ENCODE results near the gene ZSWIM6. TPM values are rescaled to one million over a fixed set of nuclear protein-coding genes. Genes with fewer than 3 reads are reported as not detected.

ZSWIM6 gene
- total and polyA plus RNA-seq, 2 experiments from 2014 or later, result 3.9 to 6.0 TPM

DNA sequence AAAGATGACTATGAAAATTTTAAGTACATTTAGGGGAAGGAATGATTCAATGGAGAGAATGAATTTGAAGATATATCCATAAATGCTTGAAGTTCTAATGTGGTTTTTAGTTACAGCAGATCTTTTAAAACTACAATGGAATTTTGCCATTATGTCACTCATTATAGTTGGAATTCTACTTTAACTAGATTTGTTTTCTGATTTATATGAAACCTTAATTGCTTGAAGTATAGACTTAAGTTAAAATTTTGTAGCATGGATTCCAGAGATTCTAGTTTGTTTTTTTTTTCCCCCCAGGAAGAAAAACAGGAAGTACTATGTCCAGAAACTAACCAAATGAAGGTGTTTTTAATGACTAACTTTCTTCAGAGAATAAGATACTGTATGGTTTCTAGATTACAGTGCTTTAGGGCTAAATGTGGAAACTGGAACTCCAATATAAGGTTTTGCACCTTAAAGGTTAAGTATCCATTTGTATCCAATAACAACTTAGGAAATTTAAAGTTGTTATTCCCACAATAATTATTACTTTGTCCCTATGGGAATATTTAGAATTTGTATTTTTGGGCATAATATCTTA, 70.3 kb downstream of the ZSWIM6 start:
- peaks cover 6% of the 10 kb centered on the region; the same call in 1 of the 2 replicates for H3K4me1 ChIP-seq (ENCODE audit: insufficient read depth)
- no peak overlapping the region for H3K27ac ChIP-seq (ENCODE audit: low read depth)
- no peaks in the 10 kb centered on the region for H3K9me2 ChIP-seq (ENCODE audit: insufficient read depth)
- peaks cover 35% of the 10 kb centered on the region for H3K4me1 Mint-ChIP-seq
- DNase-seq (ENCODE audit: low spot score) (no peak), ATAC-seq (no peak)
- H3K79me2 ChIP-seq (replicated peaks; ENCODE audit: insufficient read depth), result peaks cover 12% of the 10 kb centered on the region
- no peak overlapping the region for H3K4me3 Mint-ChIP-seq
- H3K9me3 Mint-ChIP-seq, result peaks cover 6% of the 10 kb centered on the region; the same call in 2 of the 3 replicates
- no peaks in the 10 kb centered on the region for H3F3A ChIP-seq (replicated peaks; ENCODE audit: low read depth)
- H3K27me3 ChIP-seq (ENCODE audit: insufficient read depth), result no peaks in the 10 kb centered on the region
- TF ChIP-seq POLR2AphosphoS5 (IDR thresholded peaks at IDR 0.05; ENCODE audit: low read depth), result no peak
- TF ChIP-seq, protein P1, sequence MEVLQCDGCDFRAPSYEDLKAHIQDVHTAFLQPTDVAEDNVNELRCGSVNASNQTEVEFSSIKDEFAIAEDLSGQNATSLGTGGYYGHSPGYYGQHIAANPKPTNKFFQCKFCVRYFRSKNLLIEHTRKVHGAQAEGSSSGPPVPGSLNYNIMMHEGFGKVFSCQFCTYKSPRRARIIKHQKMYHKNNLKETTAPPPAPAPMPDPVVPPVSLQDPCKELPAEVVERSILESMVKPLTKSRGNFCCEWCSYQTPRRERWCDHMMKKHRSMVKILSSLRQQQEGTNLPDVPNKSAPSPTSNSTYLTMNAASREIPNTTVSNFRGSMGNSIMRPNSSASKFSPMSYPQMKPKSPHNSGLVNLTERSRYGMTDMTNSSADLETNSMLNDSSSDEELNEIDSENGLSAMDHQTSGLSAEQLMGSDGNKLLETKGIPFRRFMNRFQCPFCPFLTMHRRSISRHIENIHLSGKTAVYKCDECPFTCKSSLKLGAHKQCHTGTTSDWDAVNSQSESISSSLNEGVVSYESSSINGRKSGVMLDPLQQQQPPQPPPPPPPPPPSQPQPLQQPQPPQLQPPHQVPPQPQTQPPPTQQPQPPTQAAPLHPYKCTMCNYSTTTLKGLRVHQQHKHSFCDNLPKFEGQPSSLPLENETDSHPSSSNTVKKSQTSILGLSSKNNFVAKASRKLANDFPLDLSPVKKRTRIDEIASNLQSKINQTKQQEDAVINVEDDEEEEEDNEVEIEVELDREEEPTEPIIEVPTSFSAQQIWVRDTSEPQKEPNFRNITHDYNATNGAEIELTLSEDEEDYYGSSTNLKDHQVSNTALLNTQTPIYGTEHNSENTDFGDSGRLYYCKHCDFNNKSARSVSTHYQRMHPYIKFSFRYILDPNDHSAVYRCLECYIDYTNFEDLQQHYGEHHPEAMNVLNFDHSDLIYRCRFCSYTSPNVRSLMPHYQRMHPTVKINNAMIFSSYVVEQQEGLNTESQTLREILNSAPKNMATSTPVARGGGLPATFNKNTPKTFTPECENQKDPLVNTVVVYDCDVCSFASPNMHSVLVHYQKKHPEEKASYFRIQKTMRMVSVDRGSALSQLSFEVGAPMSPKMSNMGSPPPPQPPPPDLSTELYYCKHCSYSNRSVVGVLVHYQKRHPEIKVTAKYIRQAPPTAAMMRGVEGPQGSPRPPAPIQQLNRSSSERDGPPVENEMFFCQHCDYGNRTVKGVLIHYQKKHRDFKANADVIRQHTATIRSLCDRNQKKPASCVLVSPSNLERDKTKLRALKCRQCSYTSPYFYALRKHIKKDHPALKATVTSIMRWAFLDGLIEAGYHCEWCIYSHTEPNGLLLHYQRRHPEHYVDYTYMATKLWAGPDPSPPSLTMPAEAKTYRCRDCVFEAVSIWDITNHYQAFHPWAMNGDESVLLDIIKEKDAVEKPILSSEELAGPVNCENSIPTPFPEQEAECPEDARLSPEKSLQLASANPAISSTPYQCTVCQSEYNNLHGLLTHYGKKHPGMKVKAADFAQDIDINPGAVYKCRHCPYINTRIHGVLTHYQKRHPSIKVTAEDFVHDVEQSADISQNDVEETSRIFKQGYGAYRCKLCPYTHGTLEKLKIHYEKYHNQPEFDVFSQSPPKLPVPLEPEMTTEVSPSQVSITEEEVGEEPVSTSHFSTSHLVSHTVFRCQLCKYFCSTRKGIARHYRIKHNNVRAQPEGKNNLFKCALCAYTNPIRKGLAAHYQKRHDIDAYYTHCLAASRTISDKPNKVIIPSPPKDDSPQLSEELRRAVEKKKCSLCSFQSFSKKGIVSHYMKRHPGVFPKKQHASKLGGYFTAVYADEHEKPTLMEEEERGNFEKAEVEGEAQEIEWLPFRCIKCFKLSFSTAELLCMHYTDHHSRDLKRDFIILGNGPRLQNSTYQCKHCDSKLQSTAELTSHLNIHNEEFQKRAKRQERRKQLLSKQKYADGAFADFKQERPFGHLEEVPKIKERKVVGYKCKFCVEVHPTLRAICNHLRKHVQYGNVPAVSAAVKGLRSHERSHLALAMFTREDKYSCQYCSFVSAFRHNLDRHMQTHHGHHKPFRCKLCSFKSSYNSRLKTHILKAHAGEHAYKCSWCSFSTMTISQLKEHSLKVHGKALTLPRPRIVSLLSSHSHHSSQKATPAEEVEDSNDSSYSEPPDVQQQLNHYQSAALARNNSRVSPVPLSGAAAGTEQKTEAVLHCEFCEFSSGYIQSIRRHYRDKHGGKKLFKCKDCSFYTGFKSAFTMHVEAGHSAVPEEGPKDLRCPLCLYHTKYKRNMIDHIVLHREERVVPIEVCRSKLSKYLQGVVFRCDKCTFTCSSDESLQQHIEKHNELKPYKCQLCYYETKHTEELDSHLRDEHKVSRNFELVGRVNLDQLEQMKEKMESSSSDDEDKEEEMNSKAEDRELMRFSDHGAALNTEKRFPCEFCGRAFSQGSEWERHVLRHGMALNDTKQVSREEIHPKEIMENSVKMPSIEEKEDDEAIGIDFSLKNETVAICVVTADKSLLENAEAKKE (CRISPR knock-in tag; IDR thresholded peaks at IDR 0.05), result no peak
- TF ChIP-seq, protein P2, sequence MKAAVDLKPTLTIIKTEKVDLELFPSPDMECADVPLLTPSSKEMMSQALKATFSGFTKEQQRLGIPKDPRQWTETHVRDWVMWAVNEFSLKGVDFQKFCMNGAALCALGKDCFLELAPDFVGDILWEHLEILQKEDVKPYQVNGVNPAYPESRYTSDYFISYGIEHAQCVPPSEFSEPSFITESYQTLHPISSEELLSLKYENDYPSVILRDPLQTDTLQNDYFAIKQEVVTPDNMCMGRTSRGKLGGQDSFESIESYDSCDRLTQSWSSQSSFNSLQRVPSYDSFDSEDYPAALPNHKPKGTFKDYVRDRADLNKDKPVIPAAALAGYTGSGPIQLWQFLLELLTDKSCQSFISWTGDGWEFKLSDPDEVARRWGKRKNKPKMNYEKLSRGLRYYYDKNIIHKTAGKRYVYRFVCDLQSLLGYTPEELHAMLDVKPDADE (IDR thresholded peaks at IDR 0.05), result no peak
- no peak for TF ChIP-seq EZH2phosphoT487 (IDR thresholded peaks at IDR 0.05; ENCODE audit: unreplicated experiment)
- no peak for TF ChIP-seq ZNF114 (CRISPR knock-in tag; IDR thresholded peaks at IDR 0.05)
- TF ChIP-seq EZH2 (IDR thresholded peaks at IDR 0.05; ENCODE audit: low read depth, unreplicated experiment), result no peak
- TF ChIP-seq CREB1 (CRISPR knock-in tag; IDR thresholded peaks at IDR 0.05; ENCODE audit: low read depth), result no peak
- no peak for TF ChIP-seq JUNB (IDR thresholded peaks at IDR 0.05; ENCODE audit: unreplicated experiment)
- TF ChIP-seq ZNF331 (CRISPR knock-in tag; IDR thresholded peaks at IDR 0.05; ENCODE audit: low read depth), result no peak
- TF ChIP-seq NANOG (IDR thresholded peaks at IDR 0.05; ENCODE audit: borderline replicate concordance), result no peak
- H3K27ac Mint-ChIP-seq, result no peak overlapping the region
- no peaks in the 10 kb centered on the region for H3K36me3 ChIP-seq (ENCODE audit: insufficient read depth)
- no peak overlapping the region for H3K4me2 ChIP-seq
- H3K4me3 ChIP-seq, result no peak overlapping the region
- H3K36me3 Mint-ChIP-seq (ENCODE audit: low read depth), result peaks cover 16% of the 10 kb centered on the region
- H4K20me1 ChIP-seq (replicated peaks; ENCODE audit: insufficient read depth), result no peaks in the 10 kb centered on the region
- peaks cover 6% of the 10 kb centered on the region for H3K27me3 Mint-ChIP-seq (ENCODE audit: insufficient read depth, low read depth, poor library complexity)
- no peak overlapping the region for H2AFZ ChIP-seq

All from GM23338 (cell line).